Mesothelial cell of epicardium (in vitro differentiated cells): ENCODE data around the gene TRAK2. TPM values are rescaled to one million over a fixed set of nuclear protein-coding genes. Genes with fewer than 3 reads are reported as not detected.
"Not testable (repeated sequence)": the region's sequence is repeated elsewhere in the genome, so short reads cannot be mapped to it uniquely, and the experiment has no call there.

ENCODE experiments used
- DNase-seq, 2 experiments: peaks; one replicate each; pipeline ENCODE4 v3.0.0; 2021; ENCODE audit warnings: low spot score in 2 of 2; ENCODE audit not compliant: unreplicated experiment in 2 of 2
- H3K27ac Mint-ChIP-seq: 2 replicates; pipeline ENCODE4 v1.8.0; 2021; ENCODE audit warnings: mixed read lengths
- H3K27me3 Mint-ChIP-seq: 2 replicates; pipeline ENCODE4 v1.8.0; 2021; ENCODE audit warnings: low read depth, mixed read lengths
- H3K36me3 Mint-ChIP-seq: 2 replicates; pipeline ENCODE4 v1.8.0; 2021; ENCODE audit warnings: mixed read lengths
- H3K4me1 Mint-ChIP-seq: 2 replicates; pipeline ENCODE4 v1.8.0; 2021; ENCODE audit warnings: mixed read lengths
- H3K4me3 Mint-ChIP-seq: 2 replicates; pipeline ENCODE4 v1.8.0; 2021; ENCODE audit warnings: mild to moderate bottlenecking, moderate library complexity, mixed read lengths
- H3K9me3 Mint-ChIP-seq: 2 replicates; pipeline ENCODE4 v1.8.0; 2021; ENCODE audit warnings: mixed read lengths
- CTCF ChIP-seq: fragments of 200-600 bp; sonication (generic); IDR thresholded peaks from one replicate; pipeline ENCODE4 v1.5.0; 2021; ENCODE audit warnings: antibody characterized with exemption; ENCODE audit not compliant: unreplicated experiment
- total RNA-seq: library from RNA; stranded (reverse); gene quantifications from 3 replicates; pipeline ENCODE4 v1.2.1, GENCODE V29; 2021

Gene TRAK2
- total RNA-seq, 1 donor from 2014 or later: 21.5 TPM

DNA sequence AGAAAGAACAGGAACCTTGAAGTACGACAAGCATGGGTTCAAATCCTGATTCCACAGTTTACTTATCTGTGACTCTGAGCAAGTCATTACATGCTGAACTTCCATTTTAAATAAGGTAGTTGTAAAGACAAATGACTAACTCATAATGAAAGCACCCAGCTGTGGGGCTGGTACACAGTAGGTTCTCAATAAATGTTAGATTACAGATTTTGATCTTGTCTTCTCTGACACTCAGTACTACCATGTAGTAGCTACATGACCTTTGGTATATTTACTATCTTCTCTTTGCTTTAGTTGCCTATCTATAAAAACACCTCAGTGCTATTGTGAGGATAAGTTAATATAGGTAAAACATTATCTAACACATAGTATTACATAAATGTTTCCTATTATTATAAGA, 3.2 kb downstream of the TRAK2 start:
- Mint-ChIP-seq H3K9me3 (no peaks in the 10 kb centered on the region), H3K27ac (no peak overlapping the region), H3K4me1 (peaks cover 27% of the 10 kb centered on the region), H3K36me3 (peaks cover 2% of the 10 kb centered on the region), H3K27me3 (no peaks in the 10 kb centered on the region), H3K4me3 (no peak overlapping the region)
- no peak for DNase-seq
- TF ChIP-seq CTCF: no peak

DNA sequence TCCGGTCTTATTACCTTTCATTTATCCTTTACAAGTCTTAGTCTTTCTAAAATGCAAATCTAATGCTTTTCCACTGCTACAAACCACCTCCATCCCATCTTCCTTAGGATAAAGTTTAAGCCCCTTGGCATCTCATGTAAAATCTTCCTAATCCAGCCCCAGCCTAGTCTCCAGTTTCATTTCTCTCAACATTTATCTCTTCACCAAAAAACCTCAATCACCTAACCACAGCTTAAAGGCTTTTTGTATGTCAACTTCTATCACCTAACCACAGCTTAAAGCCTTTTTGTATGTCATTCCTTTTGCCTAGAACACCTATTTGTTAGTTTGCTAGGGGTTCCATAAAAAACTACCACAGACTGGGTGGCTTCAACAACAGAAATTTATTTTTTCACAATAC, 4.2 kb downstream of the TRAK2 start:
- Mint-ChIP-seq H3K27me3 (no peaks in the 10 kb centered on the region), H3K36me3 (peaks cover 2% of the 10 kb centered on the region), H3K27ac (no peak overlapping the region), H3K4me3 (no peak overlapping the region), H3K4me1 (peaks cover 18% of the 10 kb centered on the region), H3K9me3 (no peaks in the 10 kb centered on the region)
- DNase-seq: no peak
- no peak for TF ChIP-seq CTCF

DNA sequence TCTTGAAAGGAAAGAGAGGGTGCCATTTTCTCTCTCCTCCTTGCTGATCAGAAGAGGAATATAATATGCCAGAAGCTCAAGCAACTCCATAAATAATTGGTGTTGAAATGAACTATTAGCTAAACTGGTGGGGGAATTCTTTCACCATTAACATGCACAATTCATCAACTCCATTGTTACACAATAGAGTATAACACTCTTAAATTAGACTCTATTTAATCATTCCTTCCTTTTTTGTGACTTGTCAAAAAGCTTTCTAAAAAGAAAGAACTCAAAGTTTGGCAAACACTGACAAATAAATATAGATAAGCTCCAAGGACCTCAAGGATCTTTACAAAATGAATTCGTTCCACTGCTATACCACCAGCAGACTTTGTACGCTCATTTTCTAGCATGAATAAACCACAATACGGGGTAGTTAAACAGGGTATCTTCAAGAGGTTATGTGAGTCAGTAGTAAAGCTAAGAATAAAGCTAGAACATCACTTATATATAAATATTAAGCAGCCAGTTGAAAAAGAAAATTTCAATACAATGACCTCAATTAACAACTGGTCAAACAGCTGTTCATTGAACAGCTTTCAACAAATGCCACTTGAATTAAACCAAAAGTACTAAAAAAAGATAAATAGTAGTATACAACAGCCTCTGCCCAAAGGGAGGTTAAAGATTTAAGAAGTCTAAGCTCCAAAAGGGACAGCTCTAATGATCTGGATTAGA, 6.4 kb downstream of the TRAK2 start:
- no peak overlapping the region for H3K4me3 Mint-ChIP-seq
- H3K9me3 Mint-ChIP-seq: no peaks in the 10 kb centered on the region
- H3K27ac Mint-ChIP-seq: no peak overlapping the region
- no peak for TF ChIP-seq CTCF
- DNase-seq: no peak
- H3K4me1 Mint-ChIP-seq: peaks cover 25% of the 10 kb centered on the region
- no peaks in the 10 kb centered on the region for H3K27me3 Mint-ChIP-seq
- H3K36me3 Mint-ChIP-seq: peaks cover 2% of the 10 kb centered on the region

GRCh38 chr2:201441409-201441808, 9.8 kb downstream of the TRAK2 start:
- TF ChIP-seq CTCF: no peak
- Mint-ChIP-seq H3K27ac (peak overlapping the region; percentile 36), H3K4me3 (no peak overlapping the region), H3K27me3 (no peaks in the 10 kb centered on the region), H3K4me1 (peaks cover 36% of the 10 kb centered on the region), H3K36me3 (no peaks in the 10 kb centered on the region), H3K9me3 (no peaks in the 10 kb centered on the region)
- DNase-seq: no peak

DNA sequence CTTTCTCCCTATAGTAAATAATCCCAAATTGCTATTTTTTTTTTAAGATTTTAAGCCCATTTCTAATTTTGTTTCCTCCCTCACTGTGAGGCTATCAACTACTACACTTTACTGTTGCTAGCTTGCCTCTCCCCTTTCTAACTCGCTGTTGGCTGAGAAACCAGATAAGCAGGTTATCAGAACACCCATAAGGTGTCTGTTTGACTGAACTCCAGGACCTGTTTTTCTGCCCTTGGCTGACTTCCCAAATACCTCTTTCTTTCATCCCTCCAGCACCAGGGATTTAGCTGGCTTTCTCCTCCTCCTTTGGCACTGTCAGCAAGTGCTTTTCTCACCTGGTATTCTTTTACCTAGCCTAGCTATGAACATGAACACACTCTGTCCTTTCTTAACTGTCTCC, 11.1 kb downstream of the TRAK2 start:
- Mint-ChIP-seq H3K4me3 (no peak overlapping the region), H3K27me3 (no peaks in the 10 kb centered on the region), H3K36me3 (no peaks in the 10 kb centered on the region), H3K9me3 (no peaks in the 10 kb centered on the region), H3K27ac (peak overlapping the region; percentile 66), H3K4me1 (peaks cover 30% of the 10 kb centered on the region)
- TF ChIP-seq CTCF: no peak
- no peak for DNase-seq

DNA sequence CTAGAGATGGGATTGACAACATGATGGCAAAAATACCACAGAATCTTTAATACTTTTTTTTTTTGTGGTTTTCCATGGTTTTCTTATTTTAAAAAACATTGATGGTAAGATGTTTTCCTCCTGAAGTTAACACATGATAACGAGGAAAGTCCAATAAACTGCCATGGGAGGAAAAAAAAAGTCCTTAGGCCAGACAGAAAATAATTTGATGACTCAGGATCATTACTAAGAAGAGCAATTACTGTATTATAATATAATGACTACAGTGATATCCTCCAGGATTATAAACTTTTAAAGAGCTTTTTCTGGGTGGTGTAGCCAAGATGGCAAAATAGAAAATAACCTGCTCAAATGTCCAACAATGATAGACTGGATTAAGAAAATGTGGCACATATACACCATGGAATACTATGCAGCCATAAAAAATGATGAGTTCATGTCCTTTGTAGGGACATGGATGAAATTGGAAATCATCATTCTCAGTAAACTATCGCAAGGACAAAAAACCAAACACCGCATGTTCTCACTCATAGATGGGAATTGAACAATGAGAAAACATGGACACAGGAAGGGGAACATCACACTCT, 11.8 kb downstream of the TRAK2 start:
- H3K9me3 Mint-ChIP-seq, DNase-seq, H3K4me3 Mint-ChIP-seq, H3K27ac Mint-ChIP-seq, H3K36me3 Mint-ChIP-seq, H3K27me3 Mint-ChIP-seq: not testable (repeated sequence)
- peaks cover 32% of the 10 kb centered on the region for H3K4me1 Mint-ChIP-seq
